GM18517 (cell line): Measurements from ENCODE around the gene IPO11.
A peak's percentile ranks its signal among the peaks of the same experiment; 100 is the strongest.

Experiments
- ATAC-seq: cut with Tn5 transposase; IDR thresholded peaks from one replicate; pipeline ENCODE4 v1.9.1; 2021; ENCODE audit warnings: mild to moderate bottlenecking, moderate library complexity; ENCODE audit not compliant: unreplicated experiment

IPO11 gene

DNA sequence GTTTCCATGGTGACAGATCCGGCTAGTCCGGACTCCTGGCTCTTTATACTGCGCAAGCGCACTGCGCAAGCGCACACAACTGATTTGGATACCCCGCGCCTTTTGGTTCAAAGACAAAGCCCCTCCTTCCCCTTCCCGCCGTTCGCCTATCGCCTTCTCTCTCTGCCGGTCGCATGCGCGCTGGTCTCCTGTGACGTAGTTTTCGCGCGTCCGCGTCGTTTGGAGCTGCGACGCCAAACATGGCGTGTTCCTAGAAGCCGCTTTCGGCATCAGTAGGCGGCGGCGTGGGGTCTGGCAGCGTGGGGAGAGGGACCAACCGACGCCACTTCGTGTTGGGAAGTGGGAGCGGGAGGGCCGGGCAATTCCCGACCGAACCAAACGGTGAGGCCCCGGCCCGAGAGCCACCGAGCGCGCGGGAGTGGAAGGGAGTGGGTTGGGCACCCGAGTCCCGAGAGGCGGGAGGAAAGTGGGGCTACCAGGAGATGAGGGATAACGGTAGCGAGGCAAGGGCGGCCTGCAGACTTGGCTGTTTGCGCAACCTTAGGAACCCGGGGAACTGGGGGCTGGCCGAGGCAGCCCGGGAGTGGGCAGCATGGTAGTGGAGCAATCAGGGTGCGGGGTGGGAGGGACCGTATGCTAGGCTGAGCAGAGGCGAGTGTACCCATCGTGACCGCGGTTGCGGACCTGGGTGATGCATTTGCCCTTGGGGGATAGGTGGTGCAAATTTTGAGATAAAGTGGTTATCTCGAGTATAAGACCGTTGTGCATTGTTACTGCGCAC lies at the start of gene IPO11:
TSS of gene IPO11 (plus strand) at position 215 of the 781 bp plus-strand sequence. CDS start 24,517 bp downstream, outside the sequence.
- peak; percentile 97 for ATAC-seq

DNA sequence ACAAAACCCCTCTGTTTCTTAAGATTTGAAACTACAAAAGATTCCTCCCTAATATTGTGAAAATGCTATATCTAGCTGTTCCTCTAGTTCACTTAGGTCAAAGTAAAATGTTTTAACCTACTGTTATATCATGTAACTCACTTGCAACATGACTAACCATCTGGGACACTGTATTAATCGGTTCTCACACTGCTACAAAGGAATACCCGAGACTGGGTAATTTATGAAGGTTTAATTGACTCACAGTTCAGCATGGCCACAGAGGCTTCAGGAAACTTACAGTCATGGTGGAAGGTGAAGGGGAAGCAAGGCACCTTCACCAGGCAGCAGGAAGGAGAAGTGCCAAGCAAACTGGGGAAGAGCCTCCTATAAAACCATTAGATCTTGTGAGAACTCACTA lies 43.5 kb upstream of the IPO11 start:
- ATAC-seq: no peak

- ATAC-seq: no peak
Observed at GRCh38 chr5:62371409-62371808, 41.2 kb upstream of the IPO11 start.

DNA sequence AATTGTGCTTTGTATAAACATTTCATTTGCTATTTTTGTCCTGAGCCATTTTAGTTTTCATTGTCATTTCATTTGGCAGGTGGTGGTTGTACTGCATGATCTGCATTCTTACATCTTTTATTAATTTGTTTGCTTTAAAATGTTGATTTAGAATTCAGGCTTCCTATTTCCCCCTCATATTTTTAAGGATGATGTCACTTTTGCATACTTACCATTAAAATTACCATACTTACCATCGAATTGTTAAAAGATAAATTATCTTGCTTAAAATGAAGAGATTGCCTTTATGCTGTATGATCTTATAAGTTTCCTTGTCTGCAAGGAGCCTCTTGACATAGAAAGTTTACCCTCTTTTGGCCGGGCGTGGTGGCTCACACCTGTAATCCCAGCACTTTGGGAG lies 40.0 kb upstream of the IPO11 start:
- ATAC-seq: no peak

DNA sequence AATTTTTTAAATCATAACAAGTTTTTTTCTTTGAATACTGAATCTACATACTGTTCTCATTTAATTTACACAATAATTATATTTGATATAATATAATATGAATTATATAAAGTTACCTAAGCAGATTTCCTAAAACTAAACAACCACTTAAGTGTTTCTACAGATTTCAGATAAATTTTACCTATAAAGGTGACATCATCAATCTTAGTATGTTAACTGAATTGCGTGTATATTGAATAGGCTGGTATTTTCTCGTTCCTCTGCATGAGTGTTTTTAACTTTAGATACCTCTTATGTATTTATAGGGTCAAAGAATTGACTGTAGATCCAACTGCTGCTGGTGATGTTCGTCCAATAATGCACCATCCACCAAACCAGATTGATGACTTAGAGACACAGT lies 39.2 kb upstream of the IPO11 start:
- ATAC-seq: no peak

- no peak for ATAC-seq
Observed at GRCh38 chr5:62374090-62374489, 38.5 kb upstream of the IPO11 start.

DNA sequence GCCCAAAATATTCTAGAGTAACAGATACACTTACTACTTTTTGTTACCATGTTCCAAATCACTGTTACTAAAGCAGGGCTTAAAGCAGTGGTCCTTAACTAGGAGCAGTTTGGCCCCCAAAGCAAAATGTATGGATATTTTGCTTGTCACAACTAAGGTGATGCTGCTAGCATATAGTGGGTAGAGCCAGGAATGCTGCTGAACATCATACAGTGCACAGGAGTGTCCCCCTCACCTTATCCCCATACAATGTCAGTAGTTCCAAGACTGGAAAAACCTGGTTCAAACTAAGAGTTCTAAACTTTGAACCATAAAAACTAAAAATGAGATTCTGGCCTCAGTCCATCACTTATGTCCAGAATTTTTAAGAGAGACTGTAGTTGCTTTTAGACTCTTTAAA lies 36.9 kb upstream of the IPO11 start:
- no peak for ATAC-seq

DNA sequence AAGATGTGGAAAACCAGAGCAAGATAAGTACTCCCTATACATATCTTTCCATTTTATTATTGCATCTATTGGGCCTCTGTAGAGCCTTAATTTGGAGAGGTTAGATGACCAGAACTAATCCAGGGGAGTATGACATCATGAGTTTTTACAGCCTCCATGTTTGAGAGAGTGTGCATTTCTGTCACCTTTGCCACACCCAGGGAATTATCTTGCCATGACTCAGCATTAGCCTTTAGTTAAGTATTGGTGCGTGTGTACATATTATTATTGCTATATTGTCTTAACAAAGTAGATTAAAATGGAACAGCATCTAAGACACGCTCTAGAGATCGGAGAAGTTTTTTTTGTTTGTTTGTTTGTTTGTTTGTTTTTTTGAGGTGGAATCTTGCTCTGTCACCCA lies 36.5 kb upstream of the IPO11 start:
- ATAC-seq: no peak

- no peak for ATAC-seq
Observed at GRCh38 chr5:62385131-62385530, 27.4 kb upstream of the IPO11 start.

GRCh38 chr5:62385816-62386400 lies 26.7 kb upstream of the IPO11 start:
- no peak for ATAC-seq

DNA sequence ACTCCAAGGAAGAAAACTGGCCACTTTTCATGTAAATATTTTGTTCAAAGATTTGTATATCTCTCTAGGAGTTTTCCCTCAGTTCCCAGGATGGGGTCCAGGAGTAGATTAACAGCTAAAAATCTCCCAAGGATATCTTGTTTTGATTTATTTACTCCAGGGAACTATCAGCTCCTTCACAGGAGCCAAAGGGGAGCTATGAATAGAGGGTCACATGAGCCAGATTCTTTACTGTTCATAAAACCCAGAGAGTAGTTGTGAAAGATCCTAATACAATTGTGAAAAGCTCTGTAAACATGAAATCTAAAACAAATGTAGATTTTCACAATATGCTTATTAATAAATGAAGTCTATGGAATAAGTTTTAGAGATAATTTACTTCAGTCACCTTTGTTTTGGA lies 25.7 kb upstream of the IPO11 start:
- ATAC-seq: no peak

- no peak for ATAC-seq
Observed at GRCh38 chr5:62395210-62395950, 17.2 kb upstream of the IPO11 start.

- ATAC-seq: peak; percentile 94
Observed at GRCh38 chr5:62403411-62404250, 8.9 kb upstream of the IPO11 start, which contains the start of gene DIMT1. Gene DIMT1, minus strand, starts transcription at chr5:62403905. Its CDS starts 133 bp downstream, at chr5:62403772.

DNA sequence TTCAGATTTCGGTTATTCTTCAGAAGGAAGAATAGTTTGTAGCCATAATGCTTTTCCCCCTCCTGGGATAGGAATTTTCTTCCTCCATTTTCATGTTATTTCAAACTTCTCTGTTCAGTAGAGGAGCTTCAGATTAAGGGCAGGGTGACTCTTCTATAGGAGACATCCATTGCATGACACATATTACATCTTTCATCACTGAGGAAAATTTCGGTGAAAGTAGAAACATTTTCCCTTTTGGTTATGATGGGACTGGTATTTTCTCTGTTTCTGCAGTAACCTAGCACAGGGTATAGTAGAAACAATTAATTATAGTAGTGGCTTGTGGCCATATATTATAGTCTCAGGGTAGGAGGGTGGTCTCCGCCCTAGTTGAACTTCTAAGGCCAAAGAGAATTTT lies 1.1 kb downstream of the IPO11 start:
- no peak for ATAC-seq

DNA sequence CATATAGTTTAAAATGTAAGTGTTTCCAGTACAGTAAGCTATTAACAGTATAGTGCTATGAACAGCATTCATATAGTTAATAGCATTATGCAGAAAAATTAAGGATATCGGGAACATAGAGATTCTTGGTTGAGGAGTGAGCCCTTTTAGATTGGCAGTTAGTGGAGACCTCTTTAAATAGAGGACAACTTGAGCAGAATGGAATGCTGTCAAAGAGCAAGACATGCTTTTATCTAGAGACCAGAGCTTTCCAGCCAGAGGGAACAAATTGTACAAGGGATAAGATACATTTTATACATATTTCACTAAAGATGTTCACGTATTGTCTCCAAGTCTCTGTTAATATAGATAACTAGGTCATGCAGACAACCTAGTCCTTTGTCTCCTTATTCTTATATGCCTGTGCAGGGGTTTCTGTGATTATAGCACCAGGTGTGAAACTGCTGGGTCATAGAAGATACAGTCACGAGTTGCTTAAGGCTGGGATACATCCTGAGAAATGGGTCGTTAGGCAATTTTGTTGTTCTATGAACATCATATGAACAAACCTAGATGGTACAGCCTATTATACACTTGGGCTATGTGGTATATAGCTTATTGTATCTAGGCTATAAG lies 6.0 kb downstream of the IPO11 start:
- no peak for ATAC-seq

GRCh38 chr5:62419609-62420008 lies 7.0 kb downstream of the IPO11 start:
- ATAC-seq: no peak

GRCh38 chr5:62421414-62421813 lies 8.9 kb downstream of the IPO11 start:
- no peak for ATAC-seq

- ATAC-seq: no peak
Observed at GRCh38 chr5:62424763-62425162, 12.2 kb downstream of the IPO11 start.

DNA sequence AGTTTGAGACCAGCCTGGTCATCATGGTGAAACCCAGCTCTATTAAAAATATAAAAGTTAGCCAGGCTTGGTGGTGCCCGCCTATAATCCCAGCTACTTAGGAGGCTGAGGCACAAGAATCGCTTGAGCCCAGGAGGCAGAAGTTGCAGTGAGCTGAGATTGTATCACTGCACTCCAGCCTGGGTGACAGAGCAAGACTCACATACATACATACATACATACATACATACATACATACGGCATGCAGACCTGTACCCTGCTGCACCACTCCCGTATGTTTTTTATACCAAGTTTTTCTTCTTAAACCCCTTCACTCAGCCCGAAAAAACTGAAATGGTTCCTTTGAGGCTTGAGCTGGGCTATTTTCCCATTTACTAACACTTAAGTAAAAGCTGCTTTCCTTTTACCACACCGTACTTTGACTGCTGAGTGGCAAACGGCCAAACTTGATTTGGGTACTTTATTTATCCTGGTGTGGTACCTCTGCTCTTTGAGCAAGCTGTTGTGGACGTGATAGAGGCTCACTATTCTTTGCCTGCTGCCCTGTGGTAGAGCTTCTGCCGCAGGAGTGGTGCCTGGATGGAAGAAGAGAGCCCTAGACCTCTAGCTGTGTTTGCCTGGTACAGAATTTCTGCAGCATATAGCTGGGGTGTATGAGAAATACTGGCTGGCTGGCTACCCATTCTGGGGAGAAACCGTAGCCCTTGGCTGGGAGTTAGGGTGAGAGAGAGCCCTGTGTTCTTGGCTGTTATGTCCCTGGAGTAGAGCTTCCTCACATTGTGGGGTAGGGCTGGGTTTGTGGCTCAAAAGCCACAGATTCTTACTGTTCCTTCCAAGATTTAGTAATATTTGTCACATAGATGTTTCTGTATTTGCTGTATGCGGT lies 19.4 kb downstream of the IPO11 start:
- ATAC-seq: no peak
